GM18870 (cell line): ENCODE data around the gene MAP1LC3A.

Experiments
- ATAC-seq: cut with Tn5 transposase; IDR thresholded peaks from one replicate; pipeline ENCODE4 v1.9.1; 2021; ENCODE audit warnings: moderate library complexity; ENCODE audit not compliant: unreplicated experiment

Gene MAP1LC3A

GRCh38 chr20:34547844-34548613 lies 10.5 kb upstream of the MAP1LC3A start:
- no peak for ATAC-seq

GRCh38 chr20:34549291-34549928 lies 9.1 kb upstream of the MAP1LC3A start:
- ATAC-seq = no peak

GRCh38 chr20:34549929-34550305 lies 8.6 kb upstream of the MAP1LC3A start:
- no peak for ATAC-seq

- ATAC-seq = no peak
Measured at GRCh38 chr20:34552569-34552968, 5.9 kb upstream of the MAP1LC3A start.

GRCh38 chr20:34553366-34553867 lies 5.1 kb upstream of the MAP1LC3A start:
- no peak for ATAC-seq

GRCh38 chr20:34557936-34558319 lies 590 bp upstream of the MAP1LC3A start:
- no peak for ATAC-seq

- no peak for ATAC-seq
Measured at GRCh38 chr20:34559311-34560140, 1.0 kb downstream of the MAP1LC3A start.

- no peak for ATAC-seq
Measured at GRCh38 chr20:34560141-34560523, 1.6 kb downstream of the MAP1LC3A start.

- no peak for ATAC-seq
Measured at GRCh38 chr20:34560614-34561013, 2.1 kb downstream of the MAP1LC3A start.

GRCh38 chr20:34561661-34562060 lies 3.1 kb downstream of the MAP1LC3A start:
- no peak for ATAC-seq

GRCh38 chr20:34562641-34563040 lies 4.1 kb downstream of the MAP1LC3A start:
- ATAC-seq = no peak

- ATAC-seq = no peak
Measured at GRCh38 chr20:34564833-34565232, 6.3 kb downstream of the MAP1LC3A start.

- no peak for ATAC-seq
Measured at GRCh38 chr20:34566978-34567891, 8.7 kb downstream of the MAP1LC3A start.

GRCh38 chr20:34567892-34568865 lies 9.7 kb downstream of the MAP1LC3A start:
- ATAC-seq = no peak

GRCh38 chr20:34569598-34569997 lies 11.1 kb downstream of the MAP1LC3A start:
- no peak for ATAC-seq

GRCh38 chr20:34570859-34571306 lies 12.4 kb downstream of the MAP1LC3A start:
- ATAC-seq = no peak

- no peak for ATAC-seq
Measured at GRCh38 chr20:34571753-34572152, 13.2 kb downstream of the MAP1LC3A start.

GRCh38 chr20:34573541-34574300 lies 15.2 kb downstream of the MAP1LC3A start:
- no peak for ATAC-seq

- no peak for ATAC-seq
Measured at GRCh38 chr20:34574426-34574825, 15.9 kb downstream of the MAP1LC3A start.
